NCI-H2081 treated with DMSO at 0.1 percent for 48 hours (cell line): Measurements from ENCODE around the gene EFHB.
"Not testable (repeated sequence)": the region's sequence is repeated elsewhere in the genome, so short reads cannot be mapped to it uniquely, and the experiment has no call there.

ENCODE experiments used
- DNase-seq: peaks from one replicate; lab custom pipeline; 2025; lab: John Stamatoyannopoulos, UW

The EFHB gene

GRCh38 chr3:19934098-19934566 lies at the start of gene EFHB:
EFHB (minus strand) TSS chr3:19934217; CDS start chr3:19934018, 199 bp downstream.
- no peak for DNase-seq

GRCh38 chr3:19972054-19972453 lies 38.0 kb upstream of the EFHB start:
- no peak for DNase-seq

GRCh38 chr3:19970327-19970726 lies 36.3 kb upstream of the EFHB start:
- DNase-seq, result no peak

- no peak for DNase-seq
These were observed 33.8 kb upstream of the EFHB start for GRCh38 chr3:19967812-19968211.

- no peak for DNase-seq
These were observed 33.2 kb upstream of the EFHB start for GRCh38 chr3:19967208-19967607.

- no peak for DNase-seq
These were observed 27.9 kb upstream of the EFHB start for GRCh38 chr3:19961960-19962359.

GRCh38 chr3:19960696-19961095 lies 26.7 kb upstream of the EFHB start:
- no peak for DNase-seq

GRCh38 chr3:19959505-19959904 lies 25.5 kb upstream of the EFHB start:
- DNase-seq, result no peak

- not testable (repeated sequence) for DNase-seq
These were observed 23.3 kb upstream of the EFHB start for GRCh38 chr3:19957354-19957753.

- no peak for DNase-seq
These were observed 20.7 kb upstream of the EFHB start for GRCh38 chr3:19954676-19955075.

GRCh38 chr3:19950316-19950715 lies 16.3 kb upstream of the EFHB start:
- DNase-seq, result no peak

- no peak for DNase-seq
These were observed 14.2 kb upstream of the EFHB start for GRCh38 chr3:19948226-19948591.

- no peak for DNase-seq
These were observed 13.7 kb upstream of the EFHB start for GRCh38 chr3:19947549-19948225.

- DNase-seq, result peak; percentile 93
These were observed 13.0 kb upstream of the EFHB start, which contains the start of gene RAB5A for GRCh38 chr3:19946832-19947548. RAB5A (plus strand) TSS chr3:19947097; CDS start chr3:19950899, 3,802 bp downstream.

- no peak for DNase-seq
These were observed 12.2 kb upstream of the EFHB start for GRCh38 chr3:19945969-19946831.

GRCh38 chr3:19945534-19945933 lies 11.5 kb upstream of the EFHB start:
- DNase-seq, result no peak

GRCh38 chr3:19940643-19941042 lies 6.6 kb upstream of the EFHB start:
- DNase-seq, result no peak

- no peak for DNase-seq
These were observed 4.2 kb upstream of the EFHB start for GRCh38 chr3:19938295-19938627.

GRCh38 chr3:19937459-19938294 lies 3.7 kb upstream of the EFHB start:
- DNase-seq, result no peak

GRCh38 chr3:19932422-19932821 lies 1.6 kb downstream of the EFHB start:
- DNase-seq, result no peak

GRCh38 chr3:19931767-19932188 lies 2.2 kb downstream of the EFHB start:
- DNase-seq, result no peak
